HG02798 (cell line): ENCODE data around the gene STK33.

ENCODE experiments used
- ATAC-seq: cut with Tn5 transposase; IDR thresholded peaks from one replicate; pipeline ENCODE4 v1.9.1; 2021; ENCODE audit warnings: mild to moderate bottlenecking; ENCODE audit not compliant: unreplicated experiment, poor library complexity

STK33 gene

GRCh38 chr11:8381871-8382396, 212.1 kb downstream of the STK33 start:
- no peak for ATAC-seq

GRCh38 chr11:8381343-8381742, 212.7 kb downstream of the STK33 start:
- ATAC-seq = no peak

- ATAC-seq = no peak
Measured at GRCh38 chr11:8375932-8376331, 218.1 kb downstream of the STK33 start.

GRCh38 chr11:8375460-8375859, 218.6 kb downstream of the STK33 start:
- no peak for ATAC-seq

GRCh38 chr11:8374716-8375115, 219.3 kb downstream of the STK33 start:
- no peak for ATAC-seq

- ATAC-seq = no peak
Measured at GRCh38 chr11:8373519-8374432, 220.3 kb downstream of the STK33 start.

- no peak for ATAC-seq
Measured at GRCh38 chr11:8372641-8373381, 221.2 kb downstream of the STK33 start.

GRCh38 chr11:8371516-8371884, 222.5 kb downstream of the STK33 start:
- ATAC-seq = no peak

- no peak for ATAC-seq
Measured at GRCh38 chr11:8370812-8371515, 223.1 kb downstream of the STK33 start.

GRCh38 chr11:8369592-8370205, 224.3 kb downstream of the STK33 start:
- no peak for ATAC-seq

- ATAC-seq = no peak
Measured at GRCh38 chr11:8368772-8369171, 225.3 kb downstream of the STK33 start.

GRCh38 chr11:8368194-8368593, 225.8 kb downstream of the STK33 start:
- ATAC-seq = no peak

GRCh38 chr11:8366316-8366715, 227.7 kb downstream of the STK33 start:
- no peak for ATAC-seq

- ATAC-seq = no peak
Measured at GRCh38 chr11:8365216-8365941, 228.6 kb downstream of the STK33 start.

- ATAC-seq = no peak
Measured at GRCh38 chr11:8363921-8364320, 230.1 kb downstream of the STK33 start.

GRCh38 chr11:8362899-8363298, 231.1 kb downstream of the STK33 start:
- ATAC-seq = no peak

GRCh38 chr11:8362491-8362890, 231.5 kb downstream of the STK33 start:
- no peak for ATAC-seq

GRCh38 chr11:8361664-8362210, 232.3 kb downstream of the STK33 start:
- ATAC-seq = no peak

GRCh38 chr11:8361206-8361605, 232.8 kb downstream of the STK33 start:
- no peak for ATAC-seq
